ENCODE data around the gene HYPK. TPM values are rescaled to one million over a fixed set of nuclear protein-coding genes. Genes with fewer than 3 reads are reported as not detected.

HYPK gene, protein sequence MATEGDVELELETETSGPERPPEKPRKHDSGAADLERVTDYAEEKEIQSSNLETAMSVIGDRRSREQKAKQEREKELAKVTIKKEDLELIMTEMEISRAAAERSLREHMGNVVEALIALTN
- 21.6 TPM for polyA plus RNA-seq (ENCODE audit: insufficient read length)
- long read RNA-seq, donor 1, full-length matches to known transcripts, result 93 of 93 reads
- long read RNA-seq, donor 1, partial matches to known transcripts, result 0 of 93 reads
- long read RNA-seq, donor 1, other reads (novel, unspliced or antisense), result 0 of 93 reads
- long read RNA-seq, donor 2, full-length matches to known transcripts, result 88 of 88 reads
- long read RNA-seq, donor 2, partial matches to known transcripts, result 0 of 88 reads
- long read RNA-seq, donor 2, other reads (novel, unspliced or antisense), result 0 of 88 reads
- long read RNA-seq, donor 3, full-length matches to known transcripts, result 65 of 65 reads
- long read RNA-seq, donor 3, partial matches to known transcripts, result 0 of 65 reads
- long read RNA-seq, donor 3, other reads (novel, unspliced or antisense), result 0 of 65 reads
- long read RNA-seq, donor 4, transcript HYPK-202 (4 exons, 1,051 nt), result major isoform, 20 of 21 reads
- long read RNA-seq, donor 4, partial matches to known transcripts, result 0 of 21 reads
- long read RNA-seq, donor 4, other reads (novel, unspliced or antisense), result 0 of 21 reads
- long read RNA-seq, donor 5, transcript HYPK-202 (4 exons, 1,051 nt), result major isoform, 155 of 158 reads
- long read RNA-seq, donor 5, partial matches to known transcripts, result 0 of 158 reads
- long read RNA-seq, donor 5, other reads (novel, unspliced or antisense), result 0 of 158 reads
- long read RNA-seq, donor 6, full-length matches to known transcripts, result 85 of 85 reads
- long read RNA-seq, donor 6, partial matches to known transcripts, result 0 of 85 reads
- long read RNA-seq, donor 6, other reads (novel, unspliced or antisense), result 0 of 85 reads
- long read RNA-seq, donor 7, transcript HYPK-205 (2 exons, 933 nt), result minor isoform, 5 of 111 reads
- long read RNA-seq, donor 7, transcript HYPK-202 (4 exons, 1,051 nt), result major isoform, 105 of 111 reads
- long read RNA-seq, donor 7, partial matches to known transcripts, result 0 of 111 reads
- long read RNA-seq, donor 7, other reads (novel, unspliced or antisense), result 0 of 111 reads
- long read RNA-seq, donor 8, transcript HYPK-202 (4 exons, 1,051 nt), result major isoform, 38 of 41 reads
- long read RNA-seq, donor 8, partial matches to known transcripts, result 0 of 41 reads
- long read RNA-seq, donor 8, other reads (novel, unspliced or antisense), result 0 of 41 reads

DNA sequence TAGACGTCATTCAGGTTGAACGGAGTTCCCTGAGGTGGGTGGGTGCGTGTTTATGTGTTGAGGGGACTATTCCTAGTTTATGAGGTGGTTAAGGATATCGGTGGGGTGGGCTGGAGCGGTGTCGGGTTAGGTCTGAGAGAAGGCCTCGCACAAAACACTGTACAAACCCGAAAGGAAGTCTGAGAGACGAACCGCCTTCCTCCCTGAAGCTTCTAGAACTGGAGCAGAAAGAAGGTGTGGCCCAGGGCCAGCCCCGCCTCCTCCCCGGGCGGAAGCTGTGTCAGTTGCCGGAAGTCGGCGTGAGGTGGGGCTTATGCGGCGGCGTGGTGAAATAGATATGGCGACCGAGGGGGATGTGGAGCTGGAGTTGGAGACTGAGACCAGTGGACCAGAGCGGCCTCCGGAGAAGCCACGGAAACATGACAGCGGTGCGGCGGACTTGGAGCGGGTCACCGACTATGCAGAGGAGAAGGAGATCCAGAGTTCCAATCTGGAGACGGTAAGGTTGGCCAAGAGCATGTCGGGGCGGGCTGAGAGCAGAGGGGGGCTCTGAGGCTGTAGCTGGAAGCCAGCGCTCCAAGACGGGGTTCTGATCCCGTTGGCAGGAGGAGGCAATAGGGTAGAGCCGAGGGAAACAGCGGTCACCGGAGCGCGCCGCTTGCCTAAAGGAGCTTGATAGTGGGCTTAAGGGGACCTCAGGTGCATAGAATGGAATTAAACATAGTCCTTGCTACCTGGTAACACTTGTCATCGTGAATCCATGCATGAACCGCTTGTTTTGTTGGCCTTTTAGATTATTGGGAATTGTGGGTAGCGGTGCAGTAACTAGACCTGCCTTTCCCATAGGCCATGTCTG is at the start of gene HYPK:
Gene HYPK (plus strand): TSS at position 314 of the 856 bp plus-strand sequence. CDS start 24 bp downstream, at position 338.
- peak; percentile 90 for DNase-seq

GRCh38 chr15:43751885-43752284 is 48.5 kb upstream of the HYPK start:
- DNase-seq, result no peak

GRCh38 chr15:43762824-43763223 is 37.6 kb upstream of the HYPK start:
- DNase-seq, result no peak

- no peak for DNase-seq
Observed at GRCh38 chr15:43763819-43764446, 36.5 kb upstream of the HYPK start.

GRCh38 chr15:43769584-43770228 is 30.7 kb upstream of the HYPK start:
- DNase-seq, result peak; percentile 39

DNA sequence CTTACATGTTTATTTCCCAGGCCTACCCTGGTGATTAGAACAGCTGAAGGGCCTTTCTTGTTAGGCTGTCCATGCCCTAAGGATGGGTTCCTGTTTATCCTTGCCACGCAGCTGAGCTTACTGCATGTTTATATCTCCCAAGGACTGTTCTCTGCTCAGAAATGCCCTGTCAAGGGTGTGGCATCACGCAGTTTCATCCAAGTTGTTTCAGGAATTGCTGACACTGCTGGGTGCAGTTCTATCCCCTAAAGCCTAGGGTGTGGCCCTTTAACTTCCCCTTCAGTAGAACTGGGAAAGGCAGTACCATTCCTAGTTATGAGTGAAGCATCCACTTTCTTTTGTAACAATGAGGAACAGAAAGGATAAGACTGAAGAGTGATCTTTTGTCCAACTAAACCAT is 28.6 kb upstream of the HYPK start:
- no peak for DNase-seq

GRCh38 chr15:43772624-43773023 is 27.8 kb upstream of the HYPK start:
- no peak for DNase-seq

- no peak for DNase-seq
Observed at GRCh38 chr15:43774062-43774461, 26.3 kb upstream of the HYPK start.

DNA sequence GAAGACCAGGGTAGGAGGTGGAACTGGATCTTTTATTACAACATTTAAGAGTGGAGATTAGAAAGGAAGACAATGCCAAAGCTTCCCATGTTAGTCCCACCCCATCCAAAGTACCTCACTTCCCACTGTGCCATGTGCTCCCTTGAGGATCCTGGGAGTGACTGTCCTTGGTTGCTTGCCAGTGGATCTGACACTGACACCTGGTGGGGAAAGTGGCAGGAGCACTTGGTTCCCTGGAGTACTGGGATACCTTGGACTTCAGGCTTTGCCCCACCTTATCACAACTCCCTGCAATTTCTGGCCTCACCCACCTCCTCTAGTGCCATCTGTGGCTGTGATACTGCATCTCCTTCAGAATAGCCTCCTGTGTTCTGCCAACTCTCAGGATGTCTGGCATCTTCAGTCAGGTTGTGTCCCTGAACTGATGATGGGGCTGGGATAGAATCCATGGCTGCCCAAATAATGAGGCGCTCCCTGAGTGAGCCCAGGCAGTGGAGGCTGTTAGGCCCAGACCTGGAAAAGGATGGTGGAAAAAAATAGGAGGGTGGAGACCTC is 24.9 kb upstream of the HYPK start:
- DNase-seq, result no peak

GRCh38 chr15:43776101-43776717 is 24.2 kb upstream of the HYPK start:
- DNase-seq, result no peak

GRCh38 chr15:43776718-43777266 is 23.6 kb upstream of the HYPK start, which contains the start of gene ELL3:
TSS of gene ELL3 (minus strand) at chr15:43776966. CDS start at chr15:43776901, 65 bp downstream.
- DNase-seq, result no peak

GRCh38 chr15:43777267-43777914 is 23.0 kb upstream of the HYPK start:
- no peak for DNase-seq

DNA sequence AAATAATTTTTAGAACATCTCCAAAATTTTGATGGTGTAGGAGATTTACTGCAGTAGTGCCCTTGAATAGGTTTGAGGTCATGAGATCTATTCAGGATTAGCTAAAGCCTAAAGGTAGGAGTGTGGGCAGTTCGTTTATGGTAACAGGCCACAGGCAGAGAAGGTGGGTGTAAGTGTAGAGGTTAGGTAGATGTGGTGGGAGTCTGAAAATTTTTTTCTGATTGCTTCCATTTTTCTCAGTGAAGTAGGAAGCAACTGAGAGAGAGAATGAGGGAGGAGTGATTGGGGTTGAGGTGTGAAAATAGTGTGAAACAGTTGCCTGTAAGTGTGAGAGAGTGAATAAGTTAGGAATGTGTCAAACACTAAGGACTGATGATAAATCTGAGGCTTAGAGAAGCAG is 21.4 kb upstream of the HYPK start:
- no peak for DNase-seq

DNA sequence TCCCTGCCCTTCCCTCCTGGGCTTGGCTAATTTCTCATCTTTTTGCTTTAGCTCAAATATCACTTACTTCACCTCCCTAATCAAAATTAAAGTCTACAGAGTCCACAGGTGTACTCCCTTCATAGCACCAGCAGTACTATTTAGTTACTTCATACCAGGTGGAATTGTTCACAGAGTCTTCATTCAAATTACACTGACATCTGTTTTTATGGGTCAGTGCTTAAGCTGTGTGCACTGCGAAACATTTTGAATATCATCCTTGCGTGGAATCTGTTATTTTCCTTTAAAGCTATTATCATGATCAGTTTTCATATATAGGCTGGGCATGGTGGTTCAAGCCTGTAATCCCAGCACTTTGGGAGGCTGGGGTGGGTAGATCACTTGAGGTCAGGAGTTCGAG is 11.0 kb upstream of the HYPK start:
- no peak for DNase-seq

DNA sequence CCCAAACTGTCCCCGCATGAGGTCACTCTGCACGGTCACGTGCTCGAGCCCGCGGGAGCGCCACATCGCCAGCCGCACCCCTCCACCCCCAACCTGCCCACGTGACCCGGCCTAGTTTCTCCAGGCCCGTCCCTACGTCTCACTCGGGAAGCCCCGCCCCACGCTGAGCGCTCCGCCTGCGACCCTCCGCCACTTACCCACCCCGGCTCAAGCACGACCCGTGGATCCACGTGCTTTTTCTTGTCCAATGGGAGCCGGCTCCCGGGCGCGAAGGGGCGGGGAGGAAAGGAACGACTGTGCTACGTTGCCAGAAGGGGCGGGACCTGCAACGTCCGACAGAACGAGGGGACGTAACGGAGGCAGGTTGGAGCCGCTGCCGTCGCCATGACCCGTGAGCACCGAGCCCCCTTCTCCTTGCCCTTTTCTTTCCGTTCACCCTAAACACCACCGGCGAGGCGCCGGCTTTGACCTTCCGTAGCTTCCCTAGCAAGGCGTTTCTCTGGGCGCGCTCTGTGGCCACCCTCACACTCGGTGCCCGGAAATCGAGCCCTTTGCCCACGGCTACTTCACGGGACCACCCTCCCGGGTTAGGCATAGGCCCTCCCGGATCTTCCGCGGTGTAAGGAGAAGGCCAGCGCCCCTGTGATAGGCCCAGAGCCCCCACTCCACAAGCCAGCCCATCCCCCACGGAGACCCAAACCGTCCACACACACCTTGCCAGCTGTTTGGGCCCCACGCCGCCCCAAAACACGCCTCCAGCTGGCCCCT is 8.2 kb upstream of the HYPK start, which contains the start of gene SERF2:
Gene SERF2 (plus strand): TSS at position 328 of the 768 bp plus-strand sequence. CDS start 57 bp downstream, at position 385.
- DNase-seq, result peak; percentile 99

GRCh38 chr15:43792761-43793476 is 7.5 kb upstream of the HYPK start:
- no peak for DNase-seq

- no peak for DNase-seq
Observed at GRCh38 chr15:43793647-43794046, 6.8 kb upstream of the HYPK start.
